H9 (cell line): ENCODE data around the gene QRICH2. TPM values are rescaled to one million over a fixed set of nuclear protein-coding genes. Genes with fewer than 3 reads are reported as not detected.

Source experiments
- DNase-seq: peaks from one replicate; pipeline ENCODE4 v3.0.0-alpha.2; 2017
- H2AFZ ChIP-seq: one replicate; pipeline ENCODE4 v1.6.1; 2013; ENCODE audit warnings: mild to moderate bottlenecking, low read length, control low read depth, moderate library complexity
- H2AK5ac ChIP-seq: 2 replicates; pipeline ENCODE4 v1.6.1; 2013; ENCODE audit warnings: low read length, control low read depth, mixed read lengths; ENCODE audit not compliant: insufficient read length
- H2BK120ac ChIP-seq: one replicate; pipeline ENCODE4 v1.6.1; 2013; ENCODE audit warnings: low read depth, mild to moderate bottlenecking, low read length, control low read depth, inconsistent platforms; ENCODE audit not compliant: poor library complexity, severe bottlenecking
- H2BK12ac ChIP-seq: 2 replicates; pipeline ENCODE4 v1.6.1; 2013; ENCODE audit warnings: low read length, control low read depth, mixed read lengths, low read depth; ENCODE audit not compliant: insufficient read length
- H2BK15ac ChIP-seq: 2 replicates; pipeline ENCODE4 v1.6.1; 2013; ENCODE audit warnings: low read depth, low read length, control low read depth
- H2BK20ac ChIP-seq: one replicate; pipeline ENCODE4 v1.6.1; 2013; ENCODE audit warnings: low read depth, mild to moderate bottlenecking, low read length, control low read depth, inconsistent platforms; ENCODE audit not compliant: poor library complexity, severe bottlenecking
- H2BK5ac ChIP-seq: 2 replicates; pipeline ENCODE4 v1.6.1; 2013; ENCODE audit warnings: low read length, control low read depth, mixed read lengths; ENCODE audit not compliant: insufficient read length
- H3K14ac ChIP-seq: 2 replicates; pipeline ENCODE4 v1.6.1; 2013; ENCODE audit warnings: low read length, control low read depth; ENCODE audit not compliant: insufficient read depth
- H3K18ac ChIP-seq: 2 replicates; pipeline ENCODE4 v1.6.1; 2013; ENCODE audit warnings: low read depth, mild to moderate bottlenecking, mixed read lengths, low read length, control low read depth; ENCODE audit not compliant: insufficient read length
- H3K23ac ChIP-seq: 2 replicates; pipeline ENCODE4 v1.6.1; 2013; ENCODE audit warnings: low read length, control low read depth, mixed read lengths, low read depth; ENCODE audit not compliant: insufficient read length
- H3K23me2 ChIP-seq: 2 replicates; pipeline ENCODE4 v1.6.1; 2013; ENCODE audit warnings: low read depth, mild to moderate bottlenecking, mixed read lengths, low read length, control low read depth; ENCODE audit not compliant: insufficient read length, poor library complexity, severe bottlenecking
- H3K27ac ChIP-seq: 2 replicates; pipeline ENCODE4 v1.5.1; 2013; ENCODE audit warnings: low read length, control low read depth, mixed read lengths, low read depth; ENCODE audit not compliant: insufficient read length
- H3K27me3 ChIP-seq: 2 replicates; pipeline ENCODE4 v1.6.1; 2013; ENCODE audit warnings: low read length, control low read depth, inconsistent platforms; ENCODE audit not compliant: insufficient read depth
- H3K4ac ChIP-seq: 2 replicates; pipeline ENCODE4 v1.6.1; 2013; ENCODE audit warnings: low read depth, mild to moderate bottlenecking, control low read depth, inconsistent platforms, low read length, moderate library complexity
- H3K4me1 ChIP-seq: 2 replicates; pipeline ENCODE4 v1.6.1; 2013; ENCODE audit warnings: low read length, control low read depth, inconsistent platforms; ENCODE audit not compliant: insufficient read depth
- H3K4me2 ChIP-seq: 2 replicates; pipeline ENCODE4 v1.6.1; 2013; ENCODE audit warnings: low read length, control low read depth, mixed read lengths; ENCODE audit not compliant: insufficient read length, insufficient read depth
- H3K56ac ChIP-seq: 2 replicates; pipeline ENCODE4 v1.6.1; 2013; ENCODE audit warnings: low read depth, mild to moderate bottlenecking, mixed read lengths, low read length, control low read depth; ENCODE audit not compliant: insufficient read length
- H3K79me1 ChIP-seq: 2 replicates; pipeline ENCODE4 v1.6.1; 2013; ENCODE audit warnings: low read depth, mild to moderate bottlenecking, moderate library complexity, low read length, control low read depth, inconsistent platforms; ENCODE audit not compliant: insufficient read depth, poor library complexity, severe bottlenecking
- H3K79me2 ChIP-seq: 2 replicates; pipeline ENCODE4 v1.6.1; 2013; ENCODE audit warnings: low read length, control low read depth, inconsistent platforms; ENCODE audit not compliant: insufficient read depth
- H3K9ac ChIP-seq: 2 replicates; pipeline ENCODE4 v1.6.1; 2013; ENCODE audit warnings: low read length, control low read depth, mixed read lengths; ENCODE audit not compliant: insufficient read length; ENCODE audit errors: extremely low read depth
- H3K9me3 ChIP-seq: one replicate; pipeline ENCODE4 v1.6.1; 2013; ENCODE audit warnings: low read depth, low read length, inconsistent platforms; ENCODE audit not compliant: control insufficient read depth
- H3T11ph ChIP-seq: one replicate; pipeline ENCODE4 v1.6.1; 2013; ENCODE audit warnings: mild to moderate bottlenecking, low read length, control low read depth, inconsistent platforms
- H4K20me1 ChIP-seq: one replicate; pipeline ENCODE4 v1.6.1; 2013; ENCODE audit not compliant: control insufficient read depth, insufficient read length, insufficient read depth
- H4K5ac ChIP-seq: 2 replicates; pipeline ENCODE4 v1.6.1; 2013; ENCODE audit warnings: low read depth, mild to moderate bottlenecking, mixed read lengths, low read length, control low read depth; ENCODE audit not compliant: insufficient read length
- H4K8ac ChIP-seq: replicated peaks from 2 replicates; pipeline ENCODE4 v1.6.1; 2013; ENCODE audit warnings: low read length, control low read depth, mixed read lengths, low read depth; ENCODE audit not compliant: insufficient read length
- H4K91ac ChIP-seq: 2 replicates; pipeline ENCODE4 v1.6.1; 2013; ENCODE audit warnings: low read depth, mild to moderate bottlenecking, moderate library complexity, mixed read lengths, low read length, control low read depth; ENCODE audit not compliant: insufficient read length
- H3K27ac Mint-ChIP-seq, 3 experiments: 2 replicates in 2 of 3; 3 replicates in 1 of 3; pipeline ENCODE4 v1.8.0; 2020 to 2021; ENCODE audit warnings: mixed read lengths in 3 of 3, mild to moderate bottlenecking in 1 of 3, moderate library complexity in 1 of 3
- H3K27me3 Mint-ChIP-seq: 2 replicates; pipeline ENCODE4 v1.8.0; 2021; ENCODE audit warnings: low read depth, mild to moderate bottlenecking, moderate library complexity, mixed read lengths
- H3K36me3 Mint-ChIP-seq, 3 experiments: 2 replicates in 2 of 3; 3 replicates in 1 of 3; pipeline ENCODE4 v1.8.0; 2020 to 2021; ENCODE audit warnings: low read depth in 3 of 3, mixed read lengths in 3 of 3; ENCODE audit not compliant: insufficient read depth in 1 of 3
- H3K4me1 Mint-ChIP-seq, 2 experiments: 2 replicates each; pipeline ENCODE4 v1.8.0; 2020; ENCODE audit warnings: mixed read lengths in 2 of 2
- H3K4me3 Mint-ChIP-seq, 2 experiments: 2 replicates in 1 of 2; 3 replicates in 1 of 2; pipeline ENCODE4 v1.8.0; 2020 to 2021; ENCODE audit warnings: mild to moderate bottlenecking in 2 of 2, mixed read lengths in 2 of 2, moderate library complexity in 1 of 2
- H3K9me3 Mint-ChIP-seq, 2 experiments: 2 replicates in 1 of 2; 3 replicates in 1 of 2; pipeline ENCODE4 v1.8.0; 2020; ENCODE audit warnings: mild to moderate bottlenecking in 2 of 2, mixed read lengths in 2 of 2, moderate library complexity in 1 of 2
- WGBS: extraction: QIAGEN DNeasy Blood & Tissue Kit; methylation state at CpG from one replicate; pipeline ENCODE4 v1.1.7; 2013; ENCODE audit warnings: missing lambda C conversion rate, low lambda C conversion rate, mixed read lengths; ENCODE audit not compliant: insufficient read length; ENCODE audit errors: extremely low coverage; 5-methylcytosine and 5-hydroxymethylcytosine counted together
- total RNA-seq: library from RNA; stranded (reverse); gene quantifications from 2 replicates; pipeline ENCODE4 v1.2.1, GENCODE V29; 2021
- TF ChIP-seq, protein P1 (sequence below): fragments of 200-600 bp; sonication (generic); conservative IDR thresholded peaks from 3 replicates; pipeline ENCODE4 v1.8.0; 2021; ENCODE audit warnings: antibody characterized with exemption, mild to moderate bottlenecking

QRICH2 gene
- total RNA-seq, 1 experiment from 2014 or later: 3.2 TPM

GRCh38 chr17:76314392-76315227 lies 6.5 kb upstream of the QRICH2 start:
- Histone ChIP-seq H3K56ac (no peak overlapping the region), H2BK12ac (no peak overlapping the region), H4K91ac (no peak overlapping the region), H4K5ac (no peak overlapping the region), H3K4me2 (no peak overlapping the region), H2BK15ac (no peak overlapping the region), H2AK5ac (no peak overlapping the region), H3K23ac (no peak overlapping the region), H4K8ac (no peak overlapping the region), H2AFZ (no peak overlapping the region), H3K79me1 (no peaks in the 10 kb centered on the region), H3K27me3 (no peaks in the 10 kb centered on the region), H3K27ac (no peak overlapping the region), H3T11ph (no peak overlapping the region), H3K18ac (no peak overlapping the region), H2BK5ac (no peak overlapping the region), H2BK120ac (no peak overlapping the region), H2BK20ac (no peak overlapping the region), H3K4ac (no peak overlapping the region), H3K9me3 (no peaks in the 10 kb centered on the region), H3K9ac (no peak overlapping the region), H3K23me2 (no peaks in the 10 kb centered on the region), H3K14ac (no peak overlapping the region), H4K20me1 (no peaks in the 10 kb centered on the region), H3K4me1 (no peaks in the 10 kb centered on the region), H3K79me2 (no peaks in the 10 kb centered on the region)
- H3K36me3 Mint-ChIP-seq: peaks cover 1 to 40% (median 19%) of the 10 kb centered on the region in 3 experiments; a peak in 6 of 7 replicates
- no peaks in the 10 kb centered on the region for H3K9me3 Mint-ChIP-seq
- no peak for DNase-seq
- H3K27ac Mint-ChIP-seq: peak overlapping the region in 1 of 3 experiments; percentile 64; a peak in 2 of 7 replicates
- no CpG with 5 or more reads among the region's 15 CpGs for WGBS
- H3K4me1 Mint-ChIP-seq: 0 out of 4 replicates have a peak, but pooled peaks cover 0 to 4% of the 10 kb centered on the region in 2 experiments
- TF ChIP-seq, protein P1, sequence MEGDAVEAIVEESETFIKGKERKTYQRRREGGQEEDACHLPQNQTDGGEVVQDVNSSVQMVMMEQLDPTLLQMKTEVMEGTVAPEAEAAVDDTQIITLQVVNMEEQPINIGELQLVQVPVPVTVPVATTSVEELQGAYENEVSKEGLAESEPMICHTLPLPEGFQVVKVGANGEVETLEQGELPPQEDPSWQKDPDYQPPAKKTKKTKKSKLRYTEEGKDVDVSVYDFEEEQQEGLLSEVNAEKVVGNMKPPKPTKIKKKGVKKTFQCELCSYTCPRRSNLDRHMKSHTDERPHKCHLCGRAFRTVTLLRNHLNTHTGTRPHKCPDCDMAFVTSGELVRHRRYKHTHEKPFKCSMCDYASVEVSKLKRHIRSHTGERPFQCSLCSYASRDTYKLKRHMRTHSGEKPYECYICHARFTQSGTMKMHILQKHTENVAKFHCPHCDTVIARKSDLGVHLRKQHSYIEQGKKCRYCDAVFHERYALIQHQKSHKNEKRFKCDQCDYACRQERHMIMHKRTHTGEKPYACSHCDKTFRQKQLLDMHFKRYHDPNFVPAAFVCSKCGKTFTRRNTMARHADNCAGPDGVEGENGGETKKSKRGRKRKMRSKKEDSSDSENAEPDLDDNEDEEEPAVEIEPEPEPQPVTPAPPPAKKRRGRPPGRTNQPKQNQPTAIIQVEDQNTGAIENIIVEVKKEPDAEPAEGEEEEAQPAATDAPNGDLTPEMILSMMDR: no peak
- H3K4me3 Mint-ChIP-seq: no peak overlapping the region
- no peaks in the 10 kb centered on the region for H3K27me3 Mint-ChIP-seq
